HepG2 (cell line): ENCODE measurements around the gene ZNF3.

Source experiments
- CBX5 ChIP-seq: sonication (generic); formaldehyde crosslinking; IDR thresholded peaks from 2 replicates; pipeline ENCODE4 v1.4.0; 2020; ENCODE audit warnings: missing genetic modification reagents, borderline replicate concordance
- EZH2 ChIP-seq: conservative IDR thresholded peaks from 2 replicates; pipeline ENCODE4 v1.6.1; 2012; ENCODE audit warnings: mild to moderate bottlenecking, low read depth, low read length, moderate library complexity
- GABPB1 ChIP-seq: IDR thresholded peaks from 2 replicates; pipeline ENCODE4 v1.6.1; 2016; ENCODE audit warnings: mild to moderate bottlenecking, missing genetic modification reagents, moderate library complexity, missing compliant biosample characterization
- REST ChIP-seq, 2 experiments: IDR thresholded peaks; 2 replicates each; pipeline ENCODE4 v1.6.1; 2011 to 2012; ENCODE audit warnings: low read length in 2 of 2, borderline replicate concordance in 1 of 2, low read depth in 1 of 2, mild to moderate bottlenecking in 1 of 2, moderate library complexity in 1 of 2
- SETDB1 ChIP-seq: sonication (generic); formaldehyde crosslinking; IDR thresholded peaks from 2 replicates; pipeline ENCODE4 v1.5.1; 2020; ENCODE audit warnings: missing genetic modification reagents, mild to moderate bottlenecking, borderline replicate concordance
- SMC3 ChIP-seq: IDR thresholded peaks from 2 replicates; pipeline ENCODE4 v1.6.1; 2011; ENCODE audit warnings: low read length, improper control_type of control experiment
- ZMYM2 ChIP-seq: sonication (generic); formaldehyde crosslinking; IDR thresholded peaks from 2 replicates; pipeline ENCODE4 v1.8.0; 2022; ENCODE audit warnings: mild to moderate bottlenecking, missing genetic modification reagents
- ZNF781 ChIP-seq: sonication (generic); formaldehyde crosslinking; IDR thresholded peaks from 2 replicates; pipeline ENCODE4 v1.5.1; 2020; ENCODE audit warnings: borderline replicate concordance, mild to moderate bottlenecking, missing genetic modification reagents; ENCODE audit errors: not compliant biosample characterization

GRCh38 chr7:100093054-100093453 is 11.5 kb upstream of the ZNF3 start:
- no peak for TF ChIP-seq GABPB1 (CRISPR knock-in tag)
- TF ChIP-seq CBX5 (CRISPR knock-in tag), result no peak
- no peak for TF ChIP-seq SMC3
- TF ChIP-seq REST (IDR thresholded peaks at IDR 0.05; ENCODE audit: borderline replicate concordance in 1 of 2, low read depth in 1 of 2, low read length in 2 of 2), result no peak
- TF ChIP-seq EZH2, result no peak
- TF ChIP-seq ZMYM2 (CRISPR knock-in tag), result no peak
- no peak for TF ChIP-seq ZNF781 (CRISPR knock-in tag)
- no peak for TF ChIP-seq SETDB1 (CRISPR knock-in tag)
